Epidermal melanocyte (primary cell): Measurements from ENCODE around the gene GRIK4.

Source experiments
- DNase-seq: peaks from one replicate; pipeline ENCODE4 v3.0.0; 2011; ENCODE audit warnings: low spot score; ENCODE audit not compliant: insufficient read length

GRIK4 gene

GRCh38 chr11:120666121-120666639 is 154.6 kb downstream of the GRIK4 start:
- no peak for DNase-seq

- no peak for DNase-seq
Measured at GRCh38 chr11:120667281-120667680, 155.7 kb downstream of the GRIK4 start.

- no peak for DNase-seq
Measured at GRCh38 chr11:120667934-120668333, 156.4 kb downstream of the GRIK4 start.

GRCh38 chr11:120668537-120668936 is 157.0 kb downstream of the GRIK4 start:
- no peak for DNase-seq

- no peak for DNase-seq
Measured at GRCh38 chr11:120674542-120674941, 163.0 kb downstream of the GRIK4 start.

- no peak for DNase-seq
Measured at GRCh38 chr11:120675171-120675570, 163.6 kb downstream of the GRIK4 start.

GRCh38 chr11:120676991-120677390 is 165.4 kb downstream of the GRIK4 start:
- DNase-seq = no peak

- no peak for DNase-seq
Measured at GRCh38 chr11:120680322-120680721, 168.8 kb downstream of the GRIK4 start.

GRCh38 chr11:120681434-120682331 is 170.1 kb downstream of the GRIK4 start:
- no peak for DNase-seq

GRCh38 chr11:120682332-120682649 is 170.7 kb downstream of the GRIK4 start:
- no peak for DNase-seq

GRCh38 chr11:120682866-120683265 is 171.3 kb downstream of the GRIK4 start:
- no peak for DNase-seq

- DNase-seq = no peak
Measured at GRCh38 chr11:120686516-120686915, 175.0 kb downstream of the GRIK4 start.

- DNase-seq = no peak
Measured at GRCh38 chr11:120688163-120688562, 176.6 kb downstream of the GRIK4 start.

GRCh38 chr11:120689596-120690275 is 178.2 kb downstream of the GRIK4 start:
- no peak for DNase-seq

GRCh38 chr11:120690406-120690805 is 178.9 kb downstream of the GRIK4 start:
- DNase-seq = no peak

GRCh38 chr11:120694726-120695125 is 183.2 kb downstream of the GRIK4 start:
- DNase-seq = no peak

GRCh38 chr11:120695426-120695825 is 183.9 kb downstream of the GRIK4 start:
- no peak for DNase-seq

GRCh38 chr11:120695939-120696338 is 184.4 kb downstream of the GRIK4 start:
- no peak for DNase-seq

- no peak for DNase-seq
Measured at GRCh38 chr11:120696597-120697218, 185.2 kb downstream of the GRIK4 start.

- DNase-seq = no peak
Measured at GRCh38 chr11:120698918-120699317, 187.4 kb downstream of the GRIK4 start.

- DNase-seq = no peak
Measured at GRCh38 chr11:120702656-120703055, 191.1 kb downstream of the GRIK4 start.
